GDM1 (cell line): ENCODE measurements around the gene ARID1B.

ENCODE experiments used
- DNase-seq: peaks from one replicate; lab custom pipeline; 2025; lab: John Stamatoyannopoulos, UW

ARID1B gene

GRCh38 chr6:156776840-156777576 lies at the start of gene ARID1B:
Gene ARID1B (plus strand): TSS chr6:156777378. CDS start chr6:156777681, 303 bp downstream.
- DNase-seq = peak; percentile 75

GRCh38 chr6:156727715-156728385 lies 49.3 kb upstream of the ARID1B start:
- DNase-seq = no peak

GRCh38 chr6:156729248-156729647 lies 47.9 kb upstream of the ARID1B start:
- DNase-seq = no peak

GRCh38 chr6:156731396-156731795 lies 45.8 kb upstream of the ARID1B start:
- DNase-seq = no peak

GRCh38 chr6:156735751-156736150 lies 41.4 kb upstream of the ARID1B start:
- no peak for DNase-seq

- no peak for DNase-seq
These were observed 36.6 kb upstream of the ARID1B start for GRCh38 chr6:156740604-156741003.

- DNase-seq = no peak
These were observed 35.7 kb upstream of the ARID1B start for GRCh38 chr6:156741287-156742073.

GRCh38 chr6:156747715-156748114 lies 29.5 kb upstream of the ARID1B start:
- no peak for DNase-seq

- no peak for DNase-seq
These were observed 28.7 kb upstream of the ARID1B start for GRCh38 chr6:156748504-156748903.

- DNase-seq = no peak
These were observed 24.4 kb upstream of the ARID1B start for GRCh38 chr6:156752666-156753301.

GRCh38 chr6:156756630-156757610 lies 20.3 kb upstream of the ARID1B start:
- no peak for DNase-seq

- DNase-seq = no peak
These were observed 19.3 kb upstream of the ARID1B start for GRCh38 chr6:156757849-156758248.

GRCh38 chr6:156760377-156760776 lies 16.8 kb upstream of the ARID1B start:
- DNase-seq = no peak

- no peak for DNase-seq
These were observed 14.6 kb upstream of the ARID1B start for GRCh38 chr6:156762547-156762946.

GRCh38 chr6:156765117-156765516 lies 12.1 kb upstream of the ARID1B start:
- no peak for DNase-seq

GRCh38 chr6:156767603-156768467 lies 9.3 kb upstream of the ARID1B start:
- no peak for DNase-seq

GRCh38 chr6:156771047-156771446 lies 6.1 kb upstream of the ARID1B start:
- no peak for DNase-seq

- no peak for DNase-seq
These were observed 5.4 kb upstream of the ARID1B start for GRCh38 chr6:156771761-156772160.

- no peak for DNase-seq
These were observed 3.7 kb upstream of the ARID1B start for GRCh38 chr6:156773476-156773875.
